Measurements from ENCODE around the gene BRWD1.

Gene BRWD1

DNA sequence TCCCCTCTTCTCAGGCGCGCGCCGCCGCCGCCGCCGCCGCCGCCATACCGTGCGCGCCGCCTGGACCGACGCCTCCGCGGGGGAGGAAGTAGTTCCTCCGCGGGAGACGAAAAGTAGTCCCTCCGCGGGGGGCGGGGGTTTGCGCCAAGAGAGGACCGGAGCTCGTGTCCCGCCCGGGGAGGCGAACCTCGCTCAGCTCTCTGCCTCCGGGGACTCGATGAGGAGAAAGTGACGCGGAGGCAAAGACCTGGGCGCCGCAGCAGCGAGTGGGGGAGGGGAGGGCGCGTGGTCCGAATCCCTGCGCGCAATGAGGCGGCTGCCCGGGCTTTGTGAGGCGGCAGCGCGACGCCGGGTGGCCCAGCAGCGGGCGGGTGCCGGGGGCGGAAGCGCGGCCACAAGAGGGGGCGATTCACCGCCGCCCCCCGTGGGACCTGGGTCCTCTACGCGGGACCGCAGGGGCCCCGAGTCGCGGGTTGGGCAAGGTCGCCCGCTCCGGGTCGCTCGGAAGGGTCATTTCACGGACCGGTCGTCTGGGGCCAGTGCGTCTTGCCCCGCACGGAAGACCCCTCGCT is at the start of gene BRWD1:
TSS of gene BRWD1 (minus strand) at position 62 of the 572 bp plus-strand sequence. CDS start 141 bp downstream, outside the sequence.
- Histone ChIP-seq H3K27ac (ENCODE audit: low read depth, low read length) (peak within 1 kb of the TSS; percentile 98), H3K79me2 (ENCODE audit: insufficient read depth, low read length) (peaks cover 48% of the 10 kb centered on the region), H3K36me3 (ENCODE audit: low read length) (peaks cover 25% of the 10 kb centered on the region), H3K9me3 (ENCODE audit: insufficient read depth, low read length) (no peaks in the 10 kb centered on the region), H3K9me2 (replicated peaks; ENCODE audit: insufficient read depth, low read length) (no peaks in the 10 kb centered on the region), H4K20me1 (ENCODE audit: low read depth, low read length) (peaks cover 24% of the 10 kb centered on the region), H3F3A (ENCODE audit: insufficient read depth) (peaks cover 60% of the 10 kb centered on the region), H3K4me3 (ENCODE audit: insufficient read depth, low read length, poor library complexity, severe bottlenecking) (peak within 1 kb of the TSS; percentile 65), H3K27me3 (ENCODE audit: low read length) (no peaks in the 10 kb centered on the region), H3K4me2 (ENCODE audit: low read depth, low read length, poor library complexity, severe bottlenecking) (peak within 1 kb of the TSS; percentile 79), H3K9ac (ENCODE audit: low read length) (peak within 1 kb of the TSS; percentile 98), H2AFZ (ENCODE audit: low read depth, low read length, severe bottlenecking) (no peak within 1 kb of the TSS)
- TF ChIP-seq EZH2phosphoT487 (conservative IDR thresholded peaks at IDR 0.05; ENCODE audit: low read length), result no peak
- TF ChIP-seq, protein P1, sequence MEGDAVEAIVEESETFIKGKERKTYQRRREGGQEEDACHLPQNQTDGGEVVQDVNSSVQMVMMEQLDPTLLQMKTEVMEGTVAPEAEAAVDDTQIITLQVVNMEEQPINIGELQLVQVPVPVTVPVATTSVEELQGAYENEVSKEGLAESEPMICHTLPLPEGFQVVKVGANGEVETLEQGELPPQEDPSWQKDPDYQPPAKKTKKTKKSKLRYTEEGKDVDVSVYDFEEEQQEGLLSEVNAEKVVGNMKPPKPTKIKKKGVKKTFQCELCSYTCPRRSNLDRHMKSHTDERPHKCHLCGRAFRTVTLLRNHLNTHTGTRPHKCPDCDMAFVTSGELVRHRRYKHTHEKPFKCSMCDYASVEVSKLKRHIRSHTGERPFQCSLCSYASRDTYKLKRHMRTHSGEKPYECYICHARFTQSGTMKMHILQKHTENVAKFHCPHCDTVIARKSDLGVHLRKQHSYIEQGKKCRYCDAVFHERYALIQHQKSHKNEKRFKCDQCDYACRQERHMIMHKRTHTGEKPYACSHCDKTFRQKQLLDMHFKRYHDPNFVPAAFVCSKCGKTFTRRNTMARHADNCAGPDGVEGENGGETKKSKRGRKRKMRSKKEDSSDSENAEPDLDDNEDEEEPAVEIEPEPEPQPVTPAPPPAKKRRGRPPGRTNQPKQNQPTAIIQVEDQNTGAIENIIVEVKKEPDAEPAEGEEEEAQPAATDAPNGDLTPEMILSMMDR (IDR thresholded peaks at IDR 0.05; ENCODE audit: insufficient read depth, low read length, poor library complexity, severe bottlenecking), result no peak

DNA sequence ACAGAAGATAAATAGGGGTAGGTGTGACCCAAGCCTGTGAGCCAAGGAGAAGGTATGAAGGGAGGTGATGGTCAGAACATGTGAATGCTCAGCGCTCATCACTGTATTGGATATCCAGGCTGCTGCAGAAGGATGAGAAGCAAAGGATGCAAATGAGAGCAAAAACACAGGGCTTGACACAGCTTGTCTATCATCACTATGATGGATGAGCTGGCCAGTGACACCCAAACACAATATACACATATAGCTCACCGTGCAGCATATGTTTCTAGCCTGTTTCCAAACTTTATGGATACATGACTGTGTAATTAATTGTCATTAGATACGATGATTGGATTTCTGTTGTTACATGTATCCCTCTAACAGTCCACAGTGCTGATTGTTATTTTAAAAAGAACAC is 49.3 kb upstream of the BRWD1 start:
- H3K9me2 ChIP-seq (replicated peaks; ENCODE audit: insufficient read depth, low read length), result no peaks in the 10 kb centered on the region
- no peaks in the 10 kb centered on the region for H3K9me3 ChIP-seq (ENCODE audit: insufficient read depth, low read length)
- H3K4me3 ChIP-seq (ENCODE audit: insufficient read depth, low read length, poor library complexity, severe bottlenecking), result no peak overlapping the region
- no peaks in the 10 kb centered on the region for H3K79me2 ChIP-seq (ENCODE audit: insufficient read depth, low read length)
- H3F3A ChIP-seq (ENCODE audit: insufficient read depth), result no peaks in the 10 kb centered on the region
- no peak overlapping the region for H3K4me2 ChIP-seq (ENCODE audit: low read depth, low read length, poor library complexity, severe bottlenecking)
- H3K27me3 ChIP-seq (ENCODE audit: low read length), result no peaks in the 10 kb centered on the region
- H3K27ac ChIP-seq (ENCODE audit: low read depth, low read length), result no peak overlapping the region
- H3K36me3 ChIP-seq (ENCODE audit: low read length), result no peaks in the 10 kb centered on the region
- no peaks in the 10 kb centered on the region for H4K20me1 ChIP-seq (ENCODE audit: low read depth, low read length)
- no peak overlapping the region for H2AFZ ChIP-seq (ENCODE audit: low read depth, low read length, severe bottlenecking)
- H3K9ac ChIP-seq (ENCODE audit: low read length), result no peak overlapping the region
- TF ChIP-seq, protein P1 (IDR thresholded peaks at IDR 0.05; ENCODE audit: insufficient read depth, low read length, poor library complexity, severe bottlenecking), result no peak
- TF ChIP-seq EZH2phosphoT487 (conservative IDR thresholded peaks at IDR 0.05; ENCODE audit: low read length), result no peak

GRCh38 chr21:39359382-39359781 is 46.0 kb upstream of the BRWD1 start:
- Histone ChIP-seq H3K9me3 (ENCODE audit: insufficient read depth, low read length) (no peaks in the 10 kb centered on the region), H4K20me1 (ENCODE audit: low read depth, low read length) (no peaks in the 10 kb centered on the region), H3K79me2 (ENCODE audit: insufficient read depth, low read length) (no peaks in the 10 kb centered on the region), H3K27ac (ENCODE audit: low read depth, low read length) (no peak overlapping the region), H2AFZ (ENCODE audit: low read depth, low read length, severe bottlenecking) (no peak overlapping the region), H3F3A (ENCODE audit: insufficient read depth) (no peaks in the 10 kb centered on the region), H3K4me3 (ENCODE audit: insufficient read depth, low read length, poor library complexity, severe bottlenecking) (no peak overlapping the region), H3K9ac (ENCODE audit: low read length) (no peak overlapping the region), H3K27me3 (ENCODE audit: low read length) (no peaks in the 10 kb centered on the region), H3K9me2 (replicated peaks; ENCODE audit: insufficient read depth, low read length) (no peaks in the 10 kb centered on the region), H3K4me2 (ENCODE audit: low read depth, low read length, poor library complexity, severe bottlenecking) (no peak overlapping the region), H3K36me3 (ENCODE audit: low read length) (no peaks in the 10 kb centered on the region)
- TF ChIP-seq, protein P1 (IDR thresholded peaks at IDR 0.05; ENCODE audit: insufficient read depth, low read length, poor library complexity, severe bottlenecking), result no peak
- TF ChIP-seq EZH2phosphoT487 (conservative IDR thresholded peaks at IDR 0.05; ENCODE audit: low read length), result no peak
